HG03565 (cell line): ENCODE measurements around the gene SKAP1.

Experiments used
- ATAC-seq: cut with Tn5 transposase; IDR thresholded peaks from one replicate; pipeline ENCODE4 v1.9.1; 2021; ENCODE audit warnings: mild to moderate bottlenecking, moderate library complexity; ENCODE audit not compliant: unreplicated experiment

Gene SKAP1

GRCh38 chr17:48125829-48126531 lies 304.0 kb downstream of the SKAP1 start:
- no peak for ATAC-seq

GRCh38 chr17:48123776-48124388 lies 306.1 kb downstream of the SKAP1 start:
- no peak for ATAC-seq

DNA sequence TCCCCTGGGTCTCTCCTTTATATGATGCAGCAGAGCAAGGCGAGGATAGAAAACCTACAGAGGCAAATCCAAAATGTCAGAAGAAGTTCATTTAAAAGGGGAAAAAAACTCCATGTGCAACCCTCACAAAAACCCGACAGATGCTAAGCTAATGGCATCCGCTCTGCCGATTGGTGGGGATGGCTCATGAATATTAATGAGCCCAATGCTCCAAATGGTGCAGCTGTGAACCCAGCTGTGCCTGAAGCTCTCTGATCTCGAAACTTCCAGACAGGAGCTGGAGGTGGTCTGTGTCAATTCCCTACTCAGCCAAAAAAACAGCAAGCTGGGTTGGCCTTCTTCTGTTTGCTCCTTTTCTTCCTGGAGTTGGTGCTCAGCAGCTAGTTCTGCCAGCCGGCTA lies 306.9 kb downstream of the SKAP1 start:
- ATAC-seq = no peak

DNA sequence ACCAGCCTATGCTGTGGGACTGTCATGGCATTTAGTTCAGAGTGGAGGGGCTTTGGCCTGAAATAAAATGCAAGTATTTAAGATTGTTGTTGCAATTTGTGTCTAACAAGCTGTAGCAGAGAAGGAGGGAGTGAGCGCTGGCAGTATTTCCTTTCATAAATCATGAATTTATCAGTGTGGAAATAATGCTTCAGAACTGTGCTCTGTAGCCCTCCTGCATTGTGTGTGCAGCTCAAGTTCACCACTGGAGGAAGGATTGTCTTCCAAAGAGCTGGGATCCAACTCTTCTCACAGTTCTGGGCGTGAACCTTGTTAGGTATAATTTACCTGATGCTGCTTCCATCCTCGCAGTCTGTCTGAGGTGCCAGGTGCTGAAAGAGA lies 307.4 kb downstream of the SKAP1 start:
- ATAC-seq = no peak

DNA sequence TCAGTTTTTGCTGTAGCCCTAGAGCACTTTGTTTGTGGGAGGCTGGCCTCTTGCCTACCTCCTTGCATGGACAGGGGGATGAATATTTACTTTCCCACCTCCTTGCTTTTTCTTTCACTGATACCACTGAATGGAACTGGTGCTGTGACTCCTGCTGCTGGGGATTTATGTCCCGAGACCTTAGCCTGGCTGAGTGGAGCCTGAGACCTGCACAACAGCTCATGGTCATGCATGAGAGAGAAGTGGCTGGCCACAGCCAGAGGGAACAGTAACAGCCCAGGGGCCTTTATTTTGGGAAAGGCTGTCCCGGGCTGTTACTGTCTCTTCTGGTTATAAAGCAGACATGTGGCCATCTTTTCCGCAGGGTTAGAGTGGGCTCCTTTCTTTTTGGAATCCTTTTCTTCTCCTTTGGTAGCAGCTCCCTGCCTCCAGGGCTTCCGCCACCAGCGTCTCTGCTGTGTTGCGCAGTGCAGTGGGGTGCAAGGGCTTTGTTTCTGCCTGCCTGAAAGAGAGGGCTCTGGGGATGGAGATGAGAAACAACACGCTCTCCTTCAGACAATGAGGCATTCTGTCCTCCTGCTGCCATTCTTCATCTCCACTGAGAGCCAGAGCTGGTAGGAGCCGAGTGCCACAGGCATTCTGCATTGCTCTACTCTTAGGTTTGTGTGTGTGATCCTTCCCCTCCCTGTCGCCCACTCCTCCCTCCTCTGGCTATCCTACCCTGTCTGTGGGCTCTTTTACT lies 307.9 kb downstream of the SKAP1 start:
- ATAC-seq = no peak

GRCh38 chr17:48113201-48113676 lies 316.8 kb downstream of the SKAP1 start:
- no peak for ATAC-seq

GRCh38 chr17:48111937-48112241 lies 318.1 kb downstream of the SKAP1 start:
- ATAC-seq = no peak

GRCh38 chr17:48110761-48111160 lies 319.3 kb downstream of the SKAP1 start:
- no peak for ATAC-seq

DNA sequence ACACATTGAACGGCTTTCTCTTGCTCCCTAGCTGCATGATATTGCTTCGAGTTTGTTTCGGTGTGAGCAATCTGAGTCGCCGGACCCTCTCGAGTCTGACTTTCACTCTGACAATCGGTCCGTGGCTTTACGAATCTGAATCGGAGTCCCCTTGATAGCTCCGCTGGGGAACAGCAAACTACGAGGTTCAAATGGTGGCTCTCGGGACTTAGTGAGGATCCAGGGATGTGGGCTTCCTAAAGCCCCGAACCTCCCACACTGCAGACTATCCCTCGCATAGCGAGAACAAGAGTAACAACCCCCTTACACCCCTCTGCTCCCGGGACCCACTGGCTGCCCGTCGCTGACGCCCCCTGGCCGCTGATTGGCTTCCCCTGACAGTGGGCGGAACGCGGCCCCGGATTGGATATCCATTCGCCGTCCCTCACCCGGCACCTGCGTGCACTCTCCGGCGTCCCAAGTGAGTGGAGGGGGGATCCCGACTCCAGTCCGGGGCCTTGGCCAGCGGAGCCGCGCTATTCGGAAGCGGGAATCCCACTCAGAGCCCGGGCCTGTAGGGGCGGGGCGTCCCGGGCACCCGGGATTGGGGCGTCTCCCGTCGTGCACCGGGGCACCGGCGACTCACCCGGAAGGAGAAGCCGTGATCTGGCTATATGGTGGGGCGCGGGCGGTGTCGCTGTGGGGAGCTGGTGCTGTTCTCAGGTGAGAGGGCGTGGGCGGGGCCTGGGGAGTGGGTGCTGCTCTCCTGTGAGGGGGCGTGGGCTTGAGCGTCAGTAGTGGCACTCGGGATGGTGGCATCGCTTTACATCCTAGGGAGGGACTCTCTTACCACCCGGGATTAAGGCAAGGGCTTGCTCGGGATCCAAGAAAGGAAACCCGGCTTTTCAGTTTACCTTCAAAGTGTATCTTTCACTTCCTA lies 322.6 kb downstream of the SKAP1 start, which contains the start of gene SNX11:
Gene SNX11, plus strand, starts transcription at position 630 of the 919 bp plus-strand sequence. CDS start 4,278 bp downstream, outside the sequence.
- peak; percentile 54 for ATAC-seq

DNA sequence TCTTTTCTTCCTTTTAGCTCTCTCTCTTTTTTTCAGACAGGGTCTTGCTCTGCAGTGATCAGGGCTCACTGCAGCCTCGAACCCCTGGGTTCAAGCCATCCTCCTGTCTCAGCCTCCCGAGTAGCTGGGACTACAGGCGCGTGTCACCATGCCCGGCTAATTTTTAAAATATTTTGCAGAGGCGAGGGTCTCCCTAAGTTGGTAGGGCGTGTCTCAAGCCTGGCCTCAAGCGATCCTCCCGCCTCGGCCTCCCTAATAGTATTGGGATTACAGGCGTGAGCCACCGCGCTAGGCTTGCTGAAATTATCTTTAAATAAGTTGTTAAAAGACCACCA lies 323.2 kb downstream of the SKAP1 start:
- ATAC-seq = no peak

DNA sequence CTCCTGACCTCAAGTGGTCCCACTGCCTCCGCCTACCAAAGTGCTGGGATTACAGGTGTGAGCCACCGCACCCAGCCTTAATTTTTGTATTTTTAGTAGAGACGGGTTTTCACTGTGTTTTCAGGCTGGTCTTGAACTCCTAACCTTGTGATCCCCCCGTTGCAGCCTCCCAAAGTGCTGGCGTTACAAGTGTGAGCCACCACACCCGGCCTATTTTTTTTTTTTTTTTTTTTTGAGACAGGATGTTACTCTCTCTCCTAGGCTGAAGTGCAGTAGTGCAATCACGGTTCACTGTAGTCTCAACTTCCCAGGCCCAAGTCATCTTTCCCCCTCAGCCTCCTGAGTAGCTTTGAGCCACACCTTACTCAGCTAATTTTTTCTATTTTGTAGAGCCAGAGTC lies 325.6 kb downstream of the SKAP1 start:
- ATAC-seq = no peak

GRCh38 chr17:48102798-48103715 lies 327.0 kb downstream of the SKAP1 start:
- ATAC-seq = no peak

- no peak for ATAC-seq
Measured at GRCh38 chr17:48102043-48102750, 327.8 kb downstream of the SKAP1 start.

DNA sequence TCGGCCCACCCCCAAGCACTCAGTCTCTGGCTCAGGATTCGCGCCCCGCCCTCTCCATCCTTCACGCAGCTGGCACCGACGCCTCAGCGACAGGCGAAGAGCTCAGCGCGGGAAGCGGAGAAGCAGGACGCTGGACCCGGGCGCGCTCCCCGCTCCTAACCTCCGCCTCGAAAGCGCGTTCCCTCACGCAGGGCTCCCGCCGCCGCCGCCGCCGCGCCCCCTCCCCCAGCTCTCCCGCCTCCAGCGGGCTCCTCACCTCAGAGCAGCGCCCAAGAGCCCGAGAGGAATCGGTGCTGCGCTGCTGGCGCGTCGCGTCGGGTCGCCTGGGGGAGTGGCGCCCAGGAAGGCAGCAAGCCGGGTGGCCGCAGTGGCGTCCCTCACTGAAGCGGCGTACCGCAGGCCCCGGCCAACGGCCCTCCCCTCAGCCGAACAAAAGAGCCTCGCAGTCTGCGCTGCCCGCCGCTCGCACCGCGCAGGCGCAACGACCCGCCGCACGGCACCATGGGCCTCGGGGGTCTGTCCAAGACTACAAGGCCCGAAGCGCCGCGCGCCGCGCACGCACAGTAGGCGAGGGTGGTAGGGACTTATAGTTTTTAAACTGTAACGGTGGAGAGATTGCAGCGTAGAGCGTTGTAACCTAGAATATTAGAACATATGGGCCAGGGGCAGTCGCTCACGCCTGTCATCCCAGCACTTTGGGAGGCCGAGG lies 328.8 kb downstream of the SKAP1 start, which contains the start of gene CBX1:
Gene CBX1, minus strand, starts transcription at position 467 of the 709 bp plus-strand sequence. CDS start 24,474 bp downstream, outside the sequence.
- peak; percentile 77 for ATAC-seq

- ATAC-seq = no peak
Measured at GRCh38 chr17:48100591-48101011, 329.4 kb downstream of the SKAP1 start.

DNA sequence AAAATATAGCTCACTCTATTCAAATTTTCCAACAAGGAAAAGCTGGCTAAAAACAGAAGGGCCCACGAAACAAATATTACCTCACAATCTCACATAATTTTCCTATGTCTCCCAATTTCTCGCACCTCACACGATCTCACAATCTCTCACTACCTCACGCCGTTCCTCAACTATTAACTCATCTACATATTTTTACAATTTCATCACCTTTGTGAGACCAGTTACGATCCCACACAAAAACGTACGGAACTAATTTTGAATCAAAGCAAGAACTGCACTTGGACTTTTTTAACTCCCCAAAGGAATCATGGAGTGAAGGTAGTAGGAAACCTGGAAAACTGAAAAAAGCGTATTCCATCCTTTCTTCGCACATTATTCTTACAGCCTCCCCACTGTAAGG lies 329.9 kb downstream of the SKAP1 start:
- ATAC-seq = no peak

DNA sequence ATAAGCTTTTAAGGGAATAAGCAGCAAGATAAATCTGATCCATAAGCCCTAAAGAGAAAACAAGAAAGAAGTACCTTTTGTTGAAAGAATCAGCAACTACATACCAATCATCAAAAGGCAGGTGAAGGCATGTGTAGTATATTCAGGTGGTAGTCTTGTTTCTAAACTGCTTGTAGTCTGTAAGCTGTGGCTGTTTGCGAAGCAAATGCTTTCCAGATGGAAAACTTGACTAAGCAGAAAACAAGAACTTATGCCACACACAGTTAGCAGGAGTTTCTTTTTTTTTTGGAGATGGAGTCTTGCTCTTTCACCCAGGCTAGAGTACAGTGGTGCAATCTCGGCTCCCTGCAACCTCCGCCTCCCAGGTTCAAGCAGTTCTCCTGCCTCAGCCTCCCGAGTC lies 334.4 kb downstream of the SKAP1 start:
- no peak for ATAC-seq

DNA sequence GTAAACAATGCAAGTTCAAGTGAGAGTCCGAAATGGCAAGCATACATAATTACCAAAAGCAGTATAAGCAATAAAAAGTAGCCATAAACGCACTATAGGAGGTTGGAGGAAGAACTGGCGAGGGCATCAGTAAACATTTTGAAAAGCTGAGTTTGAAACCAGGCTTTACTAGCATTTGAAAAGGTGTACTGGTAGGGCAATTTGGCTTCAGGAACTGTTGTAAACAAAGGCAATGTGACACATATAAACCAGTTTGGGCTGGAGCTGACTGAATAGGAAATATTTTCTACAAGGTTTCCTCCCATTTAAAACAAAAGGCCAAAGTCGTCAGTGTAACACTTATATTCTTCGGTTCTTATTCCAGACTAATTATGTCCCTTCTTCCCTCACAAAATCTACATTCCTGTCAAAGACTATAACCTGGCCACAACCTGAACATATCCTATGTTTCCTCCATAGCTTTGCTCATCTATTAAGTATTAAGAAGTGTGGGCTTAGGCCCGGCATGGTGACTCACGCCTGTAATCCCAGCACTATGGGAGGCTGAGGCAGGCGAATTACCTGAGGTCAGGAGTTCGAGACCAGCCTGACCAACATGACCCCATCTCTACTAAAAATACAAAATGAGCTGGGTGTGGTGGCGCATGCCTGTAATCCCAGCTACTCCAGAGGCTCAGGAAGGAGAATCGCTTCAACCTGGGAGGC lies 336.5 kb downstream of the SKAP1 start:
- no peak for ATAC-seq
